ENCODE data around the gene RAD51AP1.
"Not testable (repeated sequence)": the region's sequence is repeated elsewhere in the genome, so short reads cannot be mapped to it uniquely, and the experiment has no call there.

Gene RAD51AP1, protein sequence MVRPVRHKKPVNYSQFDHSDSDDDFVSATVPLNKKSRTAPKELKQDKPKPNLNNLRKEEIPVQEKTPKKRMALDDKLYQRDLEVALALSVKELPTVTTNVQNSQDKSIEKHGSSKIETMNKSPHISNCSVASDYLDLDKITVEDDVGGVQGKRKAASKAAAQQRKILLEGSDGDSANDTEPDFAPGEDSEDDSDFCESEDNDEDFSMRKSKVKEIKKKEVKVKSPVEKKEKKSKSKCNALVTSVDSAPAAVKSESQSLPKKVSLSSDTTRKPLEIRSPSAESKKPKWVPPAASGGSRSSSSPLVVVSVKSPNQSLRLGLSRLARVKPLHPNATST

DNA sequence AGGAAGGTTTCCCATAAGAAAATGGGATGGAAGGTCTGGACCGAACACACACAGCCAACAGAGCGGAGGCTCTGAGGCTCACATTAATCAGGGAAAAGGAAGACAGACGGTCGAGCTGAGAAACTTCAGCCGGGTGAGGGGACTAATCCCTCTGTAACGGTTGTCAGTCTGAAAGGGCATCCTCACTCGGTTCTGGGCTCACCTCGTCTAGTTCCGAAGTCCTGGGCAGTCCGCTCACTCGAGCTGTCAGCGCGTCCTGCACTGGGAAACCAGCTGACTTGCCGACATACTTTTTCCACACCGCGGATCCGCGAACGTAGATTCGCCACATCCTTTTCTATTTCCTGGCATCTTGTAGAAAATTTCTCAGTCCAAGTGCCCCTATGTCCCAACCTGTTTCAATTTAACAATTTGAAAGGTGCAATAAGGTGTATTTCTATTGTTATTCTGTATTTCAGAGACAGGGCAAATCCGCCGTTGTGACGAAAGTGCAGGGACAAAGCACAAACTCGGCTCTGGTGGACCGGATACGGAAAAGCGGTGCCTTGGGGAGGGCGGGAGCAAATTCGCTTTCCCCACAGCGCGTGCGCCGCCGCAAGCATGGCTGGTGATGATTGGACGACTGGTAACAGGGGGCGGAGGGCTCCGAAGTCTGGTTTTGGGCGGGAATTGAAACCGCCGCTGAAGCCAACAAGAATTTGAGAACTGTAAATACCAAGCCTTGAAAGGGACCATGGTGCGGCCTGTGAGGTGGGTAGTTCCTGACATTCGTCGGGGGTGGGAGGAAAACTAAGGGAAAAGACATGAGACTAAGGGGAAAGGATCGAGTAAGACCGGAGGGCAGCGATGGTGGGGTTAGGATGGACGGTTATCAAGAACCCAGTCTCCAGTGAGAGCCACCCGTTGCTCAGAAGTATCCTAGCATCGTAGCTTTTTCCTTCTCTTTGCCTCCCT lies at the start of gene RAD51AP1:
TSS of gene RAD51AP1 (plus strand) at position 684 of the 954 bp plus-strand sequence. CDS start at position 734, 50 bp downstream.
- DNase-seq (ENCODE audit: low read depth in 2 of 2): peak; percentile 84 to 93

DNA sequence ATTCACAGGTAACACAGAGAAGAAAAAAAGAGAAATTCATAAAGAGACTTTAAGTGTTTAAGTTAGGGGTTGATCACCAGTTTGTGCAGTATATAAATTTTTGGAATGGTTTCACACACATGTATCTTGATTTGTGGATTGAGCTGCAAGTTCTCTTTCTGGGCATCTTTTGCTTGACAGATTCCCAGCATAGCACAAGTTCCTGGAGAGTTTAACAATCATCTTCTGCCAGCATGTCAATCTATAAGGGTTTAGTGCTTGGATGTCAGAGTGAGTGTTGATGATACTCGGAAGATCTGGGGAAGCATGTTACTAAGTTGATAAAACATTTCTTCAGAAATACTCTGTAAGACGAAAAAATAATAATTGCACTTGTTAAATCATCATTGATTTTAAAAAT lies 49.1 kb upstream of the RAD51AP1 start:
- DNase-seq (ENCODE audit: low read depth in 2 of 2): no peak

DNA sequence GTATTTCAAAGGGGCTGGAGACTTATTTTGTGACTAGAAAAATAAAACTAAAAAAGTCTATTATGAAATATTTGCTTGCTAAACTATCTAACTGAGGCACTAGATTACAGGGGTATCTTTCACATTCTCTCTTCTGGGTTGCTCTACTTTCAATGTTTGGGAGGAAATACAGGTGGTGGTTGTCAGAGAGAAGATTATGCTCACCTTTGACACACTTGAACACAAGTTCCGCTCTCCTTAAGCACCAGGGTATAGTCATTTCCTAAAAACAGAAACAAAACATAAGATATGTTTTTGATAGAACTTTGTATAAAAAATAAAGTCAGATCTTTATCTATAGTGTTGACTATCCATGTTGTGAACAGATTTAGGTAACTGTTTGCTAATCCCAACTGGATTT lies 47.7 kb upstream of the RAD51AP1 start:
- DNase-seq (ENCODE audit: low read depth in 2 of 2): no peak

DNA sequence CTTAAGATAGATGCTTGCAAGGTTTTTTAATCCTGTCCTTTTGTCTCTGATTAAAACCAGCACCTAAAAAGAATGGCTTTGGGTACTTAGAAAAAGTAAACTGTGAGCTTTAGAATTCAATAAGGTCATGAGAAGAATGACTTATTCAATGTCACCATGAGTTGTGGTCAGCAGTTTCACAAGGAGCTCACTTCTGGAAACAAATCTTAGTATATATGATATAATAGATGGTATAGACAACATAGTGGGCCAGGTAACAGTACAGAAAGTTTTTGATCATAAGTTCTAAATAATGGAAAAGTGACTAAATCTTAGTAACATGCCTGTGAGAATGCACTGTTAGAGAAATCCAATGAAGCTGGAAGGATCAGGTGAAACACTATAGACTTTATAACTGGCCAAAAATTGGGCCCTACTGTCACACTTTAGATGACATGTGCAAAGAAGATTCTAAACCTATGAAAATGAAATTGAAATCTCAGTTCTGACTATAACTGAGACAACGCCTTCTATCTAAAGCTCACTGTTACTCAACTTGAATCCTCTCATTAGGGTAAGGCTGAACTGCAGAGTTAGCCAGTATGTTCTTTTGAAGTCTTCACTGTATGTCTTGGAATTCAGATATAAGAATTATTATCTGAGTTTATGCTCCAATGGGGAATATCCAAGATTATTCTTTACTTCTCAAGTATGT lies 42.4 kb upstream of the RAD51AP1 start:
- no peak for DNase-seq (ENCODE audit: low read depth in 2 of 2)

DNA sequence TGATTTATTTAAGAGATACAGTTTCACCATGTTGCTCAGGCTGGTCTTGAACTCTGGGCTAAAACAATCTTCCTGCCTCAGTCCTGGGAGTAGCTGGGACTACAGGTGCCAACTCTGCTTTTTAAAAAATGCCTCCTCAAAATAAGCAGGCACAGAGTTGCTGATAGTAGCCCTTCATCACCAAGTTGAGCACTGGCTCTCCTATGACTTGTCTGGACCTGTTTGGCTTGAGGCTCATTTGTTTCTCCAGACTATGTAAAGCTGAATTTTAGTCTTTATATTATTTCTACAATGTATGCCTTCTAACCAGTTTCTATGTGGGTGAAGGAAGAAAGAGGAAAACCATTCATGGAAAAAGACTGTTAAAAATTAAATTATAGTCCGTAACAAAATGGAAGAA lies 39.5 kb upstream of the RAD51AP1 start:
- DNase-seq (ENCODE audit: low read depth in 2 of 2): no peak

DNA sequence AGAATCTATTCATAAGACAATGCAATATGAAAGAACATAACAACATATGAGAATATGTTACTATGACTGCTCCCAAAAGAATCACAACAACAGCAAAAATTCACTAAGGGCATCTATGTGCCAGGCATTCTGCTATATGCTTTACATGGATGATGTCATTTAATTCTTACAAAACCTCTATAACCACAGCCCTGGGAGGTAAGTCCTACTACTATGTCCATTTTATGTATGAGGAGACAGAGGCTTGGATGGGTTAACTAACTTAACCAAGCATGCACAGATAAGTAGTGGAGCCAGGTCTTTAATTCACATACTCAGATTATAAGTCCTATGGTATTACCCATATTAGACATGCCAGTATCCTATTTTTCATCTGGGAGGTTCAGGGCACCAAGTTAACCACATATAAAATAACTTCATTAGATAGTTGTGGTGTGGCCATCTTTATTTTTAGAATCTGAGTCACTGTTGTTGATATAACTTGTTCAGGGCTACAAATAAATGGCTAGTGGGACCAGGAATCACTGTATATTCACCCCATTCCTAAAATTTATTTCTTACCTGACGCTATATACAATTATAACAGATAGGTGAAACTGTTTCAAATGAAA lies 33.2 kb upstream of the RAD51AP1 start:
- DNase-seq (ENCODE audit: low read depth in 2 of 2): no peak

DNA sequence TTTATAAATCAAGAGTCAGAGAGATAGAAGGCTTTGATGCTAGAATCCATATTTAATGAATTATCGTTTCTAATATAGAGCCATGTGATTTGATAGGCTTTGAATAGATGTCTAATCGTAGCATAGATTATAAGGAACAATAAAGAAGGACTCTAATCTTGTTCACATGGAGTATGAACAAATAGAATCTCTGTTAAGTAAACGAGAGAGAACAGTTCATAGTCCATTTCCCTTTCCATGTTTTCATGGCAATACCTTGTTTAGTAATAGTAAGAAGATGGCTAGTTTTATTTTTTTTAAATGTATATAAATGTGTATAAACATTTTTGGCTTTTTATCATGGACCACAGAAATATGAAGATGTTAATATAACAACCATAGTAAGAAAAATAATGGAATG lies 32.3 kb upstream of the RAD51AP1 start:
- DNase-seq (ENCODE audit: low read depth in 2 of 2): no peak

DNA sequence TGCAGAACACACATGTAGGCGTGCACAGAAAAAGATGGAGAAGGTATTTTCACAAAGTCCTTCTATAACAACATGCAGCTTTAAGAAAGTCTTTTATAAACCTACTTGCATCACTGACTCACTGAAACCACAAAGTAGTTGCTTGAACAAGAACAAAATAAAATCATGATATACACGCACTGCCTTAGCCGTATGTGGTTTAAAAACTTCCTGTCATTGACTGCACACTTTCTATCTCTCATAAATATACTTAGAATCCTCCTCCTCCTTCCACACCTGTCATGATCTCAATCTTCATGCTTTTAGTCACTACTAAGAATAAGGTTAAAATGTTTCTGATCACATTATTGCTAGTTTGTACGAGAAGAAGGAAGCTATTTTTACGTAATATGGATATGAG lies 31.8 kb upstream of the RAD51AP1 start:
- peak in 1 of 2 donors; percentile 10 for DNase-seq (ENCODE audit: low read depth in 2 of 2)

DNA sequence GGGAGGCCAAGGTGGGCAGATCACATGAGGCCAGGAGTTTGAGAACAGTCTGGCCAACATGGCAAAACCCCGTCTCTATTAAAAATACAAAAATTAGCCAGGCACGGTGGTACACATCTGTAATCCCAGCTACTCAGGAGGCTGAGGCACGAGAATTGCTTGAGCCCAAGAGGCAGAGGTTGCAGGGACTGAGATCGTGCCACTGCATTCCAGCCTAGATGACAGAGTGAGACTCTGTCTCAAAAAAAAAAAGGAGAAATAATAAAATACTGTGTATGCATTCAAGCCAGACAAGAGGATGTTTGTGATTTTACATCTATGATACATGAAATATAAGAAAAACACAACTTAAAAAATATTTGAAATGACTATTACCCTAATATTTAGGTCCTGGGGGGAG lies 30.2 kb upstream of the RAD51AP1 start:
- not testable (repeated sequence) for DNase-seq (ENCODE audit: low read depth in 2 of 2)

DNA sequence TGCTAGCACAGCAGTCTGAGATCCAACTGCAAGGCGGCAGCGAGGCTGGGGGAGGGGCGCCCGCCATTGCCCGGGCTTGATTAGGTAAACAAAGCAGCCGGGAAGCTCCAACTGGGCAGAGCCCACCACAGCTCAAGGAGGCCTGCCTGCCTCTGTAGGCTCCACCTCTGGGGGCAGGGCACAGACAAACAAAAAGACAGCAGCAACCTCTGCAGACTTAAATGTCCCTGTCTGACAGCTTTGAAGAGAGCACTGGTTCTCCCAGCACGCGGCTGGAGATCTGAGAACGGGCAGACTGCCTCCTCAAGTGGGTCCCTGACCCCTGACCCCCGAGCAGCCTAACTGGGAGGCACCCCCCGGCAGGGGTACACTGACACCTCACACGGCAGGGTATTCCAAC lies 29.4 kb upstream of the RAD51AP1 start:
- not testable (repeated sequence) for DNase-seq (ENCODE audit: low read depth in 2 of 2)

DNA sequence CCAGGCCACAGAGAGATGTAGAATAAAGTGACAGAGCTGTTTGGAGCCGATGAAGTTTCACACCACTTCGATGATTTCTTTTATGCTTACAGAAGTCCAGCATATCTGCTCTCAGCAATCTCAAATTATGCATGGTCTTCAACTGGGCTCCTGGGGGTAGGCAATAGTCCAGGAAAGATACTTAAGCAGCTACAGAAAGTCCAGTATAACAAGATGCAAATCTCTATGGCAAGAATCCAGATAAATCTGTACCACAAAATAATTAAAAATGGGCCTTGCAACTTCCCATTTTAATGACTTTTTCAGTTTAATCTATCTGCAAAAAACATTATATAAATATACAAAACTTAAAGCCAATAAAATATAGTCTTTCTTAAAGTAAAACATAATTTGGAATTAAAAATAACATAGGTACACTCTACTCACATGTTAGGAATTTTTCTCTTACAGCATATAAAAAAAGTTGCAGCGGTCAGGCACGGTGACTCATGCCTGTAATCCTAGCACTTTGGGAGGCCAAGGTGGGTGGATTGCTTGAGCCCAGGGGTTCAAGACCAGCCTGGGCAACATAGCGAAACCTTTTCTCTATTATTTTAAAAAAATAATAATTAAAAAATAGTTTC lies 20.5 kb upstream of the RAD51AP1 start:
- no peak for DNase-seq (ENCODE audit: low read depth in 2 of 2)

DNA sequence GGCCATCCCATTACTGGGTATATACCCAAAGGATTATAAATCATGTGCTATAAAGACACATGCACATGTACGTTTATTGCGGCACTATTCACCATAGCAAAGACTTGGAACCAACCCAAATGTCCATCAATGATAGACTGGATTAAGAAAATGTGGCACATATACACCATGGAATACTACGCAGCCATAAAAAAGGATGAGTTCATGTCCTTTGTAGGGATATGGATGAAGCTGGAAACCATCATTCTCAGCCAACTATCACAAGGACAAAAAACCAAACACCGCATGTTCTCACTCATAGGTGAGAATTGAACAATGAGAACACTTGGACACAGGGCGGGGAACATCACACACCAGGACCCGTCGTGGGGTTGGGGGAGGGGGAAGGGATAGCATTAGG lies 15.2 kb upstream of the RAD51AP1 start:
- DNase-seq (ENCODE audit: low read depth in 2 of 2): not testable (repeated sequence)

DNA sequence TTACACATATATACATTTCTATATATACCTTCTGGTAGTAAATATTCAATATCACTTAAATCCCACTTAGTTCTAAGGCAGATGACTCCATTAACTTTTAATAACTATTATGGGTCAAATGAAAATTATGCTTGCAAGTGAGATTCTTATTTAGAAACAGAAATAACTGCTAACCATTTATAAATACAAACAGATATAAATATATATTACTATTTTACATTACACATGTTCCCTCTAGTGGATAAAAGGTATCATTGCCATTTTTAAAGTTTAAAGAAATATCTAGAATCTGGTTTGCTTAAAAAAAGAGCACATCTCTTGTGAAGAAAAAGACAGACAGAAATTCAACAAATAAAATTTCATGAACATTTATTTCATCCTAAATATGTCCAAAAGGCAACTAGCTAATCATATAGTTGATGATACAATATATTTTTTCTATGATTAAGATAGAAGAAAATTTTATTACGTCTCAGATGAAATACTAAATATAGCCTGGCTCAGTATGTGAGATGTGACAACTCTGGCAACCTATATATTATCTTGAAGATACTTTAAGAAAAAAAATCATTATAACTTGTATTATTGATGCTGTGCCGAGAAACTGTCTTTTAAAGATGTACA lies 11.7 kb upstream of the RAD51AP1 start:
- DNase-seq (ENCODE audit: low read depth in 2 of 2): no peak

DNA sequence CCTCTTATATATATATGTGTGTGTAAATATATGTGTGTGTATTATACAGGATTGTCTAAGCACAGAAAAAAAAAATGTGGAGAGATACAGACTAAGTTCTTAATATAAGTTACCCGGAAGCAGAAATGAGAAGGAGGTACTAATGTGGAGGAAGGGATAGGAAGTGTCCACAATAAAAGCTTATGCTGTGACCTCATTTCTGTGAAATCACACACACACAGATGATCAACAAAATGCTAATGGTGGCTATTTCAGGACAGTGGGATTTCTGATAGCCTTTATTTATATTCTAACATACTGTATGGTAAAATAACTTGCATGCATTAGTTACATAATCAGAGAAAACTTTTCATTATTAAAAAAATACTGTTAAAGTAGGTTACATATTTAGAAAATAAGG lies 8.5 kb upstream of the RAD51AP1 start:
- DNase-seq (ENCODE audit: low read depth in 2 of 2): no peak

DNA sequence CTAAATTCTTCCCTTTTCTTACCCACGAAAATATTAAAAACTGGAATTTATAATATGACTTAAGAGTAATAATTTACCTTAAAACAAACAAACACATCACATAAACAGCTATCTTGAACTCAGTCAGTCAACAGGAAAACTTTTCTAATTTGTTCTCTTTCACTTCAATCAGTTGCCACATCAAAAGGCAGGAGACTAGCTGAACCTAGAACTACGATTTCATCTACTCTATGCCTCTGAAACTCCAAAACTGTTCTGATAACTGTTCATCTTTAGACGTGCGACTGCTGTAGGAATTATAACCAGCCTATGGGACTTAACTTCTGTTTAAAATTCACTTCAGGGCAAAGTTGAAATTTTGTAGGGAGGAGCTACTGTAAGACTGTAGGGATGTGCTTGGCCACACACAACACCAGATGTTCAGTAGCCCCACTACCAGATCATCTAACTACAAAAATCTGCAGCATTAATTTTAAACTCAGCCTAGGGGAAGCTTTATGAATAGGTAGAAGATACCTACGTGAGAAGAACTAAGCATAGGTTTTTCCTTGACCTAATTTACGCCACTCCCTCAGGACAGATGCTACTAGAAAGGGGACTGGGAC lies 7.6 kb upstream of the RAD51AP1 start:
- no peak for DNase-seq (ENCODE audit: low read depth in 2 of 2)

DNA sequence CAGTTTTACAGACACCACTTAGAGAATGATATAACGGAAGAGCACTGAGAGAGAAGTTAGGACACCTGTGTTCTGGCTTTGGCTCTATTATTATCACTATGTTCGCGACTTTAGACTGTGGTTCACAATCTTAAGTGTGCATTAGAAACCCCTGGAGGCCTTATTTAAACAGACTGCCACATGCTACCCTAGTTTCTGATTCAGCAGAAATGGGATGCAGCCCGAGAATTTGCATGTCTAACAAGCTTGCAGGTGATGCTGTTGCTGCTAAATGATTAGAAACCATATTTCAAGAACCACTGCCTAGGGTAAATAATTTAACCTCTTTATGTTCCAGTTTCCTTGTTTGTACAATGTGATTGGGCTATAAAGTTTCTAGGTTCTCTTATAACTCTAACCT lies 3.6 kb upstream of the RAD51AP1 start:
- no peak for DNase-seq (ENCODE audit: low read depth in 2 of 2)

DNA sequence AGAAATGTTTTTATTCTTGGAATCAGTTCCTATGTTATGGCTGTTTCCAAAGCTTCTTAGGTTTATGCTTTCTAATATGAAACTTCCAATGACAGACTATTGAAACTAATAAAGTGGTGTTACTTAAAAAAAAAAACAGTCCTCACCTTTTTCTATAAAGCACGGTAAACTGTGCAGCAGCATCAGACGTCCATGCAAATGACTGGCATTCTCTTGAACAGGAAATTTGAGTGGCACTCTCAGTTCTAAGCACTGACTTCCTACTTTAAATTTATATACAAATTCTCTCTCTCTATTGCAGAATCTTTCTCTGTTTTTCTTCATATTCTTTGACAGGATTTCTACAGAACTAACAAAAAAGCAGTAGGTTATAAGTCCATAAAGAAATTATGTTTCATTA lies 2.8 kb upstream of the RAD51AP1 start:
- DNase-seq (ENCODE audit: low read depth in 2 of 2): no peak

DNA sequence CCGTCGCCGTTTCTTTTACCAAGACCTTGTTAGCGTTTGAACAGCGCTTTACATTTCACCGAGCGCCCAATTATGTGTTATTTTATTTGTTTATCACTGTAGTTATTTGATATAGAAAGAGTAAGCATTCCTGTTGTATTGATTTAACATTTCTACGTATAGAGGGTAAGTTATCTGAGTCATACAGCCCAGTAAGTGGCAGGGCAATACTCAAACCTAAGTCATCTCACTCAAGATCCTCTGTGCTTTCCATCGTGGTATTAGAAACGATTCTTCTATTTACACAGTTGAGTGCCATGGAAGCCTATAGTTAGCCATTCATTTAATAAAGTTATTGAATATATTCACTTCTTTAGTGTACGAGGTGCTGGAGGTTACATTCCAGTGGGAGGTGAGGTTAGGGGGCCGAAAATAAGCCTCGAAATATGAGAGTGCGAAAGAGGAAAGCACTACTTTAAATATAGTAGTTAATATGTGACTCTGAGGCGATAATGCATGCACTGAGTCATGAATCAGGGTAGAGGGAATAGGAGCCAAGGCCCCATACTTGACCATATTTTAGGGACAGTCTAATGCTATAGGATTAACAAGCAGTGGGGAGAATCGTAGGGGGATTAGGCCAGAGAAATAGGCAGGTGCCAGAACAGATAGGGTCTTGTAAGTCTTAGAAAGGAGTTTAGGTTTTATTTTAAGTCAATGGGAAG lies 629 bp downstream of the RAD51AP1 start:
- no peak for DNase-seq (ENCODE audit: low read depth in 2 of 2)

DNA sequence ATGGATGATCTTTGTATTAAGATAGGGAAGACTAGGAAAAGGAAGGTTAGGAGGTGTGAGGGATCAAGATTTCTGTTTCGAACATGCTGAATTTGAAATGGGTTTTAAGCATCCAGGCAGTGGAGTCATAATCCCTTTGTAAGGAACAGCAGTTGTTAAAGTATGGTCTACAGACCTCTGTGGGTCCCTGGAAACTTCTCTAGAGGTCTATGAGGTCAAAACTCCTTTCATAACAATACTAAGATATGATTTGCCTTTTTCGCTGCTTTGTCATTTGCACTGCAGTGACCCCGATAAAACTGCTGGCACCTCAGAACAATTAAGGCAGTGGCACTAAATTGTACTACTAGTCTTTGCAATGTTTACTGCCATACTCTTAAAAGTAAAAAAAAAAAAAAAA lies 1.5 kb downstream of the RAD51AP1 start:
- no peak for DNase-seq (ENCODE audit: low read depth in 2 of 2)

DNA sequence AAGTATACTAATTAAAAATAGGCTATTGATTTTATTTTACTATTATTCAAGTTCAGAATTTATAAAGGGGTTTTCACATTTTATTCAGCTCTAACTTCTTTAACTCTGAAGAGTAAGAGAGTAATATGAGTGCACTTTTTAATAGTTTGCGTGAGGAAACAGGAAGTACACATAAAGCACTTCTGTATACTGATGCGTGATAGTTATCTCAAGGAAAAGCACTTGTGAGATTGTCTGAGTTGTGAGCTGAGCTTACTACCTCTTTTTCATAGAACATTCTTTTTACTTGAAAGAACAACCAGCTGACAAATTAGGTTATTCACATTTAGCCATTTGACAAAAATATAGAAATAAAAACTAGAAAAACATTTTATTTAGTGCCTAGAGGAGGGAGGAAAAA lies 1.9 kb downstream of the RAD51AP1 start:
- DNase-seq (ENCODE audit: low read depth in 2 of 2): no peak
